OCI-LY7 (cell line): Measurements from ENCODE around the gene TAF1C. TPM values are rescaled to one million over a fixed set of nuclear protein-coding genes. Genes with fewer than 3 reads are reported as not detected.

Experiments used
- BruUV-seq: library from RNA; stranded (reverse); fragments of 400-500 nt; replicated peaks from 2 replicates; lab custom pipeline; 2021; lab: Mats Ljungman, UMichigan
- CTCF ChIA-PET: fragments of 300-600 bp; sonication (Branson Sonifier 250); formaldehyde crosslinking; loops from one replicate; lab custom pipeline; 2022; ENCODE audit warnings: antibody characterized with exemption; ENCODE audit not compliant: unreplicated experiment; lab: Charles Lee
- POLR2A ChIA-PET: fragments of 300-600 bp; sonication (Branson Sonifier 250); formaldehyde crosslinking; loops from one replicate; lab custom pipeline; 2022; ENCODE audit warnings: antibody characterized with exemption; lab: Charles Lee
- DNase-seq: peaks from one replicate; pipeline ENCODE4 v3.0.0-alpha.2; 2015; ENCODE audit warnings: low spot score
- H2AFZ ChIP-seq: fragments of 200-600 bp; sonication (generic), shearing (Covaris generic); 2 replicates; pipeline ENCODE4 v1.6.1; 2014; ENCODE audit warnings: mild to moderate bottlenecking, antibody characterized with exemption, low read length, moderate library complexity
- H3K27ac ChIP-seq: fragments of 200-600 bp; sonication (generic); 2 replicates; pipeline ENCODE4 v1.5.1; 2014; ENCODE audit warnings: mixed run types, low read depth, mild to moderate bottlenecking, moderate library complexity, low read length, inconsistent platforms; ENCODE audit not compliant: poor library complexity, severe bottlenecking
- H3K36me3 ChIP-seq: fragments of 200-600 bp; sonication (generic); 2 replicates; pipeline ENCODE4 v1.6.1; 2014; ENCODE audit warnings: mild to moderate bottlenecking, antibody characterized with exemption, low read length, moderate library complexity, mixed read lengths; ENCODE audit not compliant: insufficient read depth
- H3K4me1 ChIP-seq: fragments of 200-600 bp; sonication (generic); 2 replicates; pipeline ENCODE4 v1.5.1; 2014; ENCODE audit warnings: mild to moderate bottlenecking, low read length; ENCODE audit not compliant: insufficient read depth, poor library complexity, severe bottlenecking
- H3K4me2 ChIP-seq: fragments of 200-600 bp; sonication (generic); 2 replicates; pipeline ENCODE4 v1.6.1; 2014; ENCODE audit warnings: mild to moderate bottlenecking, low read length
- H3K4me3 ChIP-seq: fragments of 200-600 bp; sonication (generic); 2 replicates; pipeline ENCODE4 v1.5.1; 2014; ENCODE audit warnings: mild to moderate bottlenecking, low read depth, low read length; ENCODE audit not compliant: poor library complexity, severe bottlenecking
- H3K79me2 ChIP-seq: fragments of 200-600 bp; sonication (generic); 2 replicates; pipeline ENCODE4 v1.6.1; 2016; ENCODE audit warnings: low read depth, mild to moderate bottlenecking, low read length, moderate library complexity, mixed read lengths; ENCODE audit not compliant: insufficient read depth
- H3K9me2 ChIP-seq: fragments of 200-600 bp; sonication (generic); 2 replicates; pipeline ENCODE4 v1.6.1; 2016; ENCODE audit warnings: mild to moderate bottlenecking, low read length, mixed read lengths; ENCODE audit not compliant: insufficient read depth
- H3K9me3 ChIP-seq: fragments of 200-600 bp; sonication (generic); 2 replicates; pipeline ENCODE4 v1.6.1; 2014; ENCODE audit warnings: mild to moderate bottlenecking, mixed run types, low read length, mixed read lengths
- H4K20me1 ChIP-seq: fragments of 200-600 bp; sonication (generic); 2 replicates; pipeline ENCODE4 v1.6.1; 2014; ENCODE audit warnings: mild to moderate bottlenecking, antibody characterized with exemption, low read length, moderate library complexity, mixed read lengths; ENCODE audit not compliant: insufficient read depth
- EZH2phosphoT487 ChIP-seq: fragments of 200-600 bp; sonication (generic); IDR thresholded peaks from 2 replicates; pipeline ENCODE4 v1.6.1; 2018; ENCODE audit warnings: low read depth, borderline replicate concordance, mild to moderate bottlenecking, mixed run types, antibody characterized with exemption, low read length, moderate library complexity, mixed read lengths
- intact Hi-C: fragments of 100-400 bp; cut with micrococcal nuclease; formaldehyde crosslinking; loops from one replicate; pipeline ENCODE4 v1.10.0; 2022; ENCODE audit not compliant: unreplicated experiment
- total RNA-seq, 2 experiments: library from RNA; depleted of rRNA in 1 of 2; stranded (reverse); fragments of >200 nt in 1 of 2; shearing (Covaris generic) in 1 of 2; gene quantifications; 2 replicates each; pipeline ENCODE4 v1.2.3, GENCODE V29; 2014 to 2022
- TF ChIP-seq, protein P1 (sequence below): fragments of 200-600 bp; sonication (generic); conservative IDR thresholded peaks from 2 replicates; pipeline ENCODE4 v1.5.1; 2014; ENCODE audit warnings: mild to moderate bottlenecking, antibody characterized with exemption, low read length, moderate library complexity, mixed read lengths

Gene TAF1C
- total RNA-seq, 2 experiments from 2014 or later: 64.6 to 66.1 TPM

DNA sequence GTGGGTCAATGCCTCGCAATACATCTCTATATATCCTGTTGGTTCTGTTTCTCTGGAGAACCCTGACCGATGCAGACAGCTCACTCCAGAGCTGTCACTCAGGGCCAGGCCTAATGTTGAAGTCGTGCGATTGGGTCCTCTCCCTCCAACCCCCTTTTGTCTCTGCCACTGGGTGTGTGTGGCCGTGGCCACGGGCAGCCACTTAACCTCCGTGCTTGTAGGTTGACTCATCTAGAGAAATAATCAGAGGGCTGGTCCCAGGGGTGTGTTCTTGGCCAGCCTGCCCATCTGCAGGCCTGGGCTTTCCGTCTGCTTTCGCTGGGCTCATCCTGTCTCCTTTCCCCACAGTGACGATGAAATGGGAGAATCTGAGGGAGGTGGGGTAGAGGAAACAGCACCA lies 11.5 kb upstream of the TAF1C start:
- Histone ChIP-seq H3K4me2 (no peak overlapping the region), H3K36me3 (no peaks in the 10 kb centered on the region), H3K4me1 (no peaks in the 10 kb centered on the region), H3K27ac (no peak overlapping the region), H3K9me3 (no peaks in the 10 kb centered on the region), H3K4me3 (no peak overlapping the region), H3K9me2 (no peaks in the 10 kb centered on the region), H4K20me1 (no peaks in the 10 kb centered on the region), H2AFZ (no peak overlapping the region), H3K79me2 (no peaks in the 10 kb centered on the region)
- POLR2A ChIA-PET: no interaction called here
- CTCF ChIA-PET: no interaction called here
- TF ChIP-seq, protein P1, sequence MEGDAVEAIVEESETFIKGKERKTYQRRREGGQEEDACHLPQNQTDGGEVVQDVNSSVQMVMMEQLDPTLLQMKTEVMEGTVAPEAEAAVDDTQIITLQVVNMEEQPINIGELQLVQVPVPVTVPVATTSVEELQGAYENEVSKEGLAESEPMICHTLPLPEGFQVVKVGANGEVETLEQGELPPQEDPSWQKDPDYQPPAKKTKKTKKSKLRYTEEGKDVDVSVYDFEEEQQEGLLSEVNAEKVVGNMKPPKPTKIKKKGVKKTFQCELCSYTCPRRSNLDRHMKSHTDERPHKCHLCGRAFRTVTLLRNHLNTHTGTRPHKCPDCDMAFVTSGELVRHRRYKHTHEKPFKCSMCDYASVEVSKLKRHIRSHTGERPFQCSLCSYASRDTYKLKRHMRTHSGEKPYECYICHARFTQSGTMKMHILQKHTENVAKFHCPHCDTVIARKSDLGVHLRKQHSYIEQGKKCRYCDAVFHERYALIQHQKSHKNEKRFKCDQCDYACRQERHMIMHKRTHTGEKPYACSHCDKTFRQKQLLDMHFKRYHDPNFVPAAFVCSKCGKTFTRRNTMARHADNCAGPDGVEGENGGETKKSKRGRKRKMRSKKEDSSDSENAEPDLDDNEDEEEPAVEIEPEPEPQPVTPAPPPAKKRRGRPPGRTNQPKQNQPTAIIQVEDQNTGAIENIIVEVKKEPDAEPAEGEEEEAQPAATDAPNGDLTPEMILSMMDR: no peak
- DNase-seq: no peak
- BruUV-seq: no TSS peak
- intact Hi-C loops: no loop called here

DNA sequence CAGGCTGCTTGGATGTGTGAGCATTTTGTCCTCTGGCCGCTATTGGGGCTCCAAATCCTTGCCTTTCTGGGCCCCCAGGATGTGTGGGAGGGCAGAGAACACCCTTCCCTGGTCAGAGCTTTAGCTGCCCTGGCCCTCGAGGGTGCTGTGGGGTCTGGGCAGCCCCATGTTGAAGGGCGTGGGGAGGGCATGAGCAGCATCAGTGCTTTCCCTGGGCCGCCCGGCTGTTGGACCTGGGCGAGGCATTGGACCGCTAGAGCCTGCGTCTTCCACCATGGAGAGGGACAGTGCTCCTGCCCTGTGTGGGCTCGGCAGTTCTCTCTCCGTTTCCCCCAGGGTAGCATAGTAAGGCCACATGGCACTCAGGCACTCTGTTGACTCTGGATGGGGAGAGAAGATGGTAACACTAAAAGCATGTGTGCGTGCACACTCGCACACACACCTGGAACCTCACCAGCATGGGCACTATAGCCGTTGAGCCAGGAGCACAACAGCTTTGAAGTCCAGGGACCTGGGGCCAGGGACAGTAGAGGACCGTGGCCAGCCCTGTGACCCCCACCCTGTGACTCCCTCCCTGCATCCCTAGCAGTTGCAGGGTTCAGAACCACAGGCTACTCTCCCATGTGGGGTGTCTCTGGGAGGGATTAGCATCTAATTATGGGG lies 10.7 kb upstream of the TAF1C start:
- no peaks in the 10 kb centered on the region for H3K4me1 ChIP-seq
- H2AFZ ChIP-seq: no peak overlapping the region
- no peaks in the 10 kb centered on the region for H3K79me2 ChIP-seq
- H3K4me2 ChIP-seq: no peak overlapping the region
- TF ChIP-seq, protein P1: no peak
- no peak for TF ChIP-seq EZH2phosphoT487
- no peaks in the 10 kb centered on the region for H3K9me3 ChIP-seq
- no peaks in the 10 kb centered on the region for H3K9me2 ChIP-seq
- H3K27ac ChIP-seq: no peak overlapping the region
- ChIA-PET CTCF (no interaction called here), POLR2A (no interaction called here)
- BruUV-seq: no TSS peak
- intact Hi-C loops: no loop called here
- H3K36me3 ChIP-seq: no peaks in the 10 kb centered on the region
- no peak overlapping the region for H3K4me3 ChIP-seq
- DNase-seq: no peak
- no peaks in the 10 kb centered on the region for H4K20me1 ChIP-seq

DNA sequence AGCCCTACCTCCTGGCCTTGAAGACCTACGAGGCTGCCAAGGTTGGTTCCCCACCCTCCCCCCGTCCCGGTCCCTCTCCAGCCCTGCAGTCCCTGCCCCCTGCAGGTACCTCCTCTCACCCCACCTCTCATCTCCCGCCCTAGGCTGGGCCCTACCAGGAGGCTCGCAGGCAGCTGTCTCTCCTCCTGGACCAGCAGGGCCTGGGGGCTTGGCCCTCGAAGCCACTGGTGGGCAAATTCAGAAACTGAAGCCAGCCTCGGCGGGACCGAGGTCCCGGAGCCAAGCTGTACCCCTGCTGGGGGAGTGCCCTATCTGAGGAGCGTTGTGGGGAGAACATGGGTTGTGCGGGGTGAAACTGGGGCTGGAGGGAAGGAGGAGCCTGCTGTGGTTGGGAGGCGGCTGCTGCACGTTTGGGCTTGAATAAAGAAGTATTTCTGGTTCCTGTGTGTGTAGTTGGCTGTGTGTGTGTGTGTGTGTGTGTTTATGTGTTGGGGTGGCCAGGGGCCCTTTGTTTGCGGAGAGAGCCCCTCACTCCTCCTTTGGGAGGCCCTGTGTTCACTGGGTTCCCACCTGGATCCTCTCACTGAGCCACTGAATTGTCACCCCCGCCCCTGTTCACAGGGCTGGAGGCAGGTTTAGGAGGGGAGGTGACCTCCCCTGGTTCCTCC lies 10.0 kb upstream of the TAF1C start:
- no TSS peak for BruUV-seq
- Histone ChIP-seq H3K27ac (no peak overlapping the region), H4K20me1 (no peaks in the 10 kb centered on the region), H3K79me2 (no peaks in the 10 kb centered on the region), H3K9me3 (no peaks in the 10 kb centered on the region), H3K36me3 (no peaks in the 10 kb centered on the region), H3K4me1 (no peaks in the 10 kb centered on the region), H3K4me3 (no peak overlapping the region), H3K4me2 (no peak overlapping the region), H2AFZ (no peak overlapping the region), H3K9me2 (no peaks in the 10 kb centered on the region)
- ChIA-PET POLR2A (no interaction called here), CTCF (no interaction called here)
- no peak for DNase-seq
- TF ChIP-seq, protein P1: no peak
- TF ChIP-seq EZH2phosphoT487: no peak
- intact Hi-C loops: no loop called here
